ENCODE measurements around the gene ANKRD33B.

DNA sequence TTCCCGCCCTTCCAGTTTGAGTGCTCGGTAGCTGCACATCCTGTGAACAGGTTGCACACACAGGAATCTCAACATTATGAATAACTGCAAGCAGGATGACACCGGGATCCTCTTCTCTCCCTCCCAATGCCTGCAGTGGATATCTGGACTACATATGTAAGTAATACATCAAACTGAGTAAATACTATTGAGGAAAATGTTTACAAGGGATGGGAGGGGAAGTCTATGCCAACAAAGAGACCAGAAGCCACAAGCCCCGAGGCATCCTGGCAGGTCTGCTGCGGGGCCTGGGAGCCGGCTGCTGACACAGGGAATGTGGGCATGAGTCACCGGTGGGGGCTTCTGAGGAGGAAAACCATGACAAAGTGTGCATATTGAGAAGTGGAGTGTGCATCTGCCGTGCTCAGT is 8.6 kb upstream of the ANKRD33B start:
- TF ChIP-seq GATA2 (IDR thresholded peaks at IDR 0.05; ENCODE audit: low read depth, low read length) (no peak), GATA3 (IDR thresholded peaks at IDR 0.05; ENCODE audit: low read depth, low read length) (no peak)
